Ovary (tissue), 3 donors: ENCODE measurements around the gene WASL.

Experiments
- EP300 ChIP-seq: sonication (generic); formaldehyde crosslinking; IDR thresholded peaks from one replicate; pipeline ENCODE4 v1.6.1; 2017; ENCODE audit warnings: antibody characterized with exemption
- POLR2A ChIP-seq: fragments of 450-650 bp; IDR thresholded peaks from one replicate; pipeline ENCODE4 v1.6.1; 2017; ENCODE audit warnings: antibody characterized with exemption, mild to moderate bottlenecking, moderate library complexity
- TF ChIP-seq, protein P1 (sequence below), 3 donors: fragments of 450-650 bp in 2 of 3; fragments of 200-600 bp in 1 of 3; IDR thresholded peaks; one replicate each; pipeline versions ENCODE4 v1.5.1 to v1.8.0; 2016 to 2022; ENCODE audit warnings: antibody characterized with exemption in 3 of 3, mild to moderate bottlenecking in 1 of 3
- donor health status: DM: no; HTN: no; CAD: no.

GRCh38 chr7:123673752-123674398 lies 74.9 kb downstream of the WASL start:
- TF ChIP-seq, protein P1, sequence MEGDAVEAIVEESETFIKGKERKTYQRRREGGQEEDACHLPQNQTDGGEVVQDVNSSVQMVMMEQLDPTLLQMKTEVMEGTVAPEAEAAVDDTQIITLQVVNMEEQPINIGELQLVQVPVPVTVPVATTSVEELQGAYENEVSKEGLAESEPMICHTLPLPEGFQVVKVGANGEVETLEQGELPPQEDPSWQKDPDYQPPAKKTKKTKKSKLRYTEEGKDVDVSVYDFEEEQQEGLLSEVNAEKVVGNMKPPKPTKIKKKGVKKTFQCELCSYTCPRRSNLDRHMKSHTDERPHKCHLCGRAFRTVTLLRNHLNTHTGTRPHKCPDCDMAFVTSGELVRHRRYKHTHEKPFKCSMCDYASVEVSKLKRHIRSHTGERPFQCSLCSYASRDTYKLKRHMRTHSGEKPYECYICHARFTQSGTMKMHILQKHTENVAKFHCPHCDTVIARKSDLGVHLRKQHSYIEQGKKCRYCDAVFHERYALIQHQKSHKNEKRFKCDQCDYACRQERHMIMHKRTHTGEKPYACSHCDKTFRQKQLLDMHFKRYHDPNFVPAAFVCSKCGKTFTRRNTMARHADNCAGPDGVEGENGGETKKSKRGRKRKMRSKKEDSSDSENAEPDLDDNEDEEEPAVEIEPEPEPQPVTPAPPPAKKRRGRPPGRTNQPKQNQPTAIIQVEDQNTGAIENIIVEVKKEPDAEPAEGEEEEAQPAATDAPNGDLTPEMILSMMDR (IDR thresholded peaks at IDR 0.05) = no peak
- TF ChIP-seq POLR2A (no peak), EP300 (no peak)
